Stimulated activated CD8-positive, alpha-beta memory T cell treated with anti-CD3 and anti-CD28 coated beads, Interleukin-4, amount 100 ng/mL, for 4 hours (primary cell): Measurements from ENCODE around the gene BACH2.
"Not testable (repeated sequence)": the region's sequence is repeated elsewhere in the genome, so short reads cannot be mapped to it uniquely, and the experiment has no call there.

Experiments used
- DNase-seq, 2 donors: peaks; one replicate each; pipeline ENCODE4 v3.0.0-alpha.2; 2020; ENCODE audit warnings: low read depth in 2 of 2, low spot score in 1 of 2

BACH2 gene

DNA sequence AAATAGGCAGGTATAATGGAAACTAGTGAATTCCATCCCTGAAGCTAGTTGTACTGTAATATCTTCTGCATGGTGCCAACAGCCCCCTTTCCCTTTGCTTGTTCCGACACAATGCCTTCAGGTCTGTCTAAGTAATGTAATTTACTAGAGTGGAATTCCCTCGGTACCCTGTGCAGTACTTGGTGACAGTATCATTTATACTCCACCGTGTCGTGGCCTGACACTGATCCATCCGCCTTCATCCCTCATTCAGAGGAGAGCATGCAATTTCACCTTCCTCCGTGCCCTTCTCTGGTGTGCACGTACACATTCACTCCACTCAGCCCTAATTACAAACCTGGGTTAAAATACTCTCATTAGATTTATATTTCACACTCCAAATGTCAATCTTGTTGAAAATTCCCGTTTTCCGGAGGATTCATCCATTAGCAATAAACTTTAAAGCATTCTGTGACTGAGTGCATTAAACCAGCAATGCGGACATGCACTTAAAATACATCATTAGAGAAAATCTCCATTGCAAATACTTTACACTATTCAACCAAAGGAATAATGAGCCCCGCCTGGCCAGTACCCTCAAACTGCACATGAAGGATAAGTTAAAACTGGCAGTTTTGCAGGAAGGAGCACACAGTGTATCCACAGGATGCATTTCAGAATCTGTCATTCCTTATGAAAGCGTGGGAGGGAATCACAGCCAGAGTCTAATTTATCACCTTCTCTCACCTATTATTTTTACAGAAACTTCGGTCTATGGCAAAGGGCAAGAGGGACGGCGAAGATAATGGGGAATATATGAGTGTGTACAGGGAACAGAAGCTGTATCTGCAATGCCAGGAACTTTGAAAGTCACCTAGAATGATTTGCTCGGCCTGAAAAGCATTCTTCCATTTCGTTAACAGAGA lies 219.9 kb downstream of the BACH2 start:
- DNase-seq = no peak

DNA sequence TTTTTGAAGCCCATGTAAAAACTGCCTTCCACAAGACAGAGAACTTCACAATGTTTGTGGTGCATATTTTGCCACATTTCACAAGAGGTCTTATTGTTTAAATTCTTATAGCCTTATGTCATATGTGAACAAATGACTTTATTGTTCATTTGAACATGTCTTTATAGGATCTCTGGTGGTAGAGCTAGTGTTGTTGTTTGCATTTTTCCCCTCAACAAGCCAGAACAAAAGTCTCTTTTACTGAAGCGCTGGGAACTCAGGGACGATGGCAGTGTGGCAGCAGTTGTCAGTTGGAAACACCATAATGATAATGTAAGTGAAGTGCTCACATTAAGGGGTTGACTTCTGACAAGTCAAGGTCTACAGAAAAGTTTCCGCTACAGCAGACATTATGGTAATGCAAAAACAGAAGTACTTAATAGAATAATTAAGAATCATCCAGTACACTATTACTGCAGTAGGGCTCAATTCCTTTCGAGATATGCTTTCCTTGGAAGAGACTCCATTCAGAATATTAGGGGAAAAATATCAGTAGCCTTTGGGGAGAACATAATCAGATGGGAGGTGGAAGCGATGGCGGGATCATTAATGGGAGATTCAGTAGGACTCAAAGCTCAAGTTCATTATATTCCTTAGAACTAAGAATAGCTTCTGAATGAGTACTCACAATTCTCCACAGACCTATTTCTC lies 222.3 kb downstream of the BACH2 start:
- no peak for DNase-seq

GRCh38 chr6:90072935-90073464 lies 223.6 kb downstream of the BACH2 start:
- no peak for DNase-seq

- DNase-seq = no peak
These were observed 224.1 kb downstream of the BACH2 start for GRCh38 chr6:90072501-90072900.

- DNase-seq = no peak
These were observed 227.7 kb downstream of the BACH2 start for GRCh38 chr6:90068703-90069523.

- no peak for DNase-seq
These were observed 228.4 kb downstream of the BACH2 start for GRCh38 chr6:90068264-90068663.

DNA sequence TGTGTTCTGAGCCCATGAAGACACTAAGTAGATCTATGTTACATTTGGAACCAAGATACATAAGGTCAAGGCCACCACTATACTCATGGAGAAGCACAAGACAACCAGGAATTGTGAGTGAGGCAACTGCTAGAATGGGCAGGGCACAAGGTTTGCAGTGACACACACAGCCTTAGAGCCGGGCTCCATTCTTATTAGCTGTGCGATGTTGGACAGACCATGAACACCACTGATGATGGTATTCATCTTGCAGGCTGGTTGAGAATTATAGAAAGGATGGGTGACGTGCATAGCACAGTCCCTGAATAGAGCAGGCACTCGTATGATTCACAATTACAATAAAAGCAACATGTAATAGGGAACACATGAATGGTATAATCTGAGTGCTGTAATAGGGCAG lies 229.9 kb downstream of the BACH2 start:
- DNase-seq = no peak

DNA sequence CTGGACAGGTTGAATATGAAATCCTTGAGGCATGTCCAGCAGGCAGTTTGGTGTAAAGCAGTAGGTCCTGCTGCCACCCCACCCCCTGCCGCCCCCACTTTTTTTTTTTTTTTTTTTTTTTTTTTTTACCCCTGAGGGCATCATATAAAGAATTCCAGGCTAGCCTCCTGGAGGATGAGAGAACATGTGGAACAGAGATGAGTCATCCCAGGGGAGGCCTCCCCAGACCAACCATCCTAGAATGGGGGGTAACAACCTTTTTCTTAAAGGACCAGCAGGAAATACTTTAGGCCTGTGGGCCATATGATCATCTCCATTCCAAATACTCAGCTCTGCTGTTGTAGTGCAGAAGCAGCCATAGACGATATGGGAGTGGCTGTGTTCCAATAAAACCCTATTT lies 231.5 kb downstream of the BACH2 start:
- no peak for DNase-seq

DNA sequence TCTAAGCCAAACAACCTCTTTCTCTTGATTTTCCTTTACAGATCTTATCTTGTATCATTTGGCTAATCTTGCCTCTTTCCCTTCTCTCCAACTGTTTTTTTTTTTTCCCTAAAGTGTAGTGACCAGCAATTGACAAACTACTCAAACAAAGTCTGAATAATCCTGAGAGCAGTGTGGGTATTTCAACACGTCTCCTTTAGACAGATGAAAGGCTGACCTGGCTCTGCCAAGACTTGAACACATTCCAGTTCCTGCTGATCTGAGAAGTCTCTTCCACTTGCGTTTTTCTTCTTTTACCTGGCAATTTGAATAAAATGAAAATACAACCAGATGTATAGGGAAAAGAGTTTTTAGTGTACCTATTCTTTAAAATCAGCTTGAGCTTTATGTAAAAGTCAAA lies 234.0 kb downstream of the BACH2 start:
- DNase-seq = no peak

GRCh38 chr6:90062051-90062450 lies 234.6 kb downstream of the BACH2 start:
- DNase-seq = no peak

DNA sequence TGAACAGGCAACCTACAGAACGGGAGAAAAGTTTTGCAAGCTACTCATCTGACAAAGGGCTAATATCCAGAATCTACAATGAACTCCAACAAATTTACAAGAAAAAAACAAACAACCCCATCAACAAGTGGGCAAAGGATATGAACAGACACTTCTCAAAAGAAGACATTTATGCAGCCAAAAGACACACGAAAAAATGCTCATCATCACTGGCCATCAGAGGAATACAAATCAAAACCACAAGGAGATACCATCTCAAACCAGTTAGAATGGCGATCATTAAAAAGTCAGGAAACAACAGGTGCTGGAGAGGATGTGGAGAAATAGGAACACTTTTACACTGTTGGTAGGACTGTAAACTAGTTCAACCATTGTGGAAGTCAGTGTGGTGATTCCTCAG lies 237.5 kb downstream of the BACH2 start:
- not testable (repeated sequence) for DNase-seq

DNA sequence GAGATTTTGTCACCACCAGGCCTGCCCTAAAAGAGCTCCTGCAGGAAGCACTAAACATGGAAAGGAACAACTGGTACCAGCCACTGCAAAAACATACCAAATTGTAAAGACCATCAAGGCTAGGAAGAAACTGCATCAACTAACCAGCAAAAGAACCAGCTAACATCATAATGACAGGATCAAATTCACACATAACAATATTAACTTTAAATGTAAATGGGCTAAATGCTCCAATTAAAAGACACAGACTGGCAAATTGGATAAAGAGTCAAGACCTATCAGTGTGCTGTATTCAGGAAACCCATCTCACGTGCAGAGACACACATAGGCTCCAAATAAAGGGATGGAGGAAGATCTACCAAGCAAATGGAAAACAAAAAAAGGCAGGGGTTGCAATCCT lies 240.7 kb downstream of the BACH2 start:
- not testable (repeated sequence) for DNase-seq

DNA sequence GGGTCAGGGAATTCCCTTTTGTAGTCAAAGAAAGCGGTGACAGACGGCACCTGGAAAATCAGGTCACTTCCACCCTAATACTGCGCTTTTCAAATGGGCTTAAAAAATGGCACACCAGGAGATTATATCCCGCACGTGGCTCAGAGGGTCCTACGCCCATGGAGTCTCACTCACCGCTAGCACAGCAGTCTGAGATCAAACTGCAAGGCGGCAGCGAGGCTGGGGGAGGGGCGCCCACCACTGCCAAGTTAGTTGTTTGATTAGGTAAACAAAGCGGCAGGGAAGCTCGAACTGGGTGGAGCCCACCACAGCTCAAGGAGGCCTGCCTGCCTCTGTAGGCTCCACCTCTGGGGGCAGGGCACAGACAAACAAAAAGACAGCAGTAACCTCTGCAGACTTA lies 242.4 kb downstream of the BACH2 start:
- DNase-seq = not testable (repeated sequence)

DNA sequence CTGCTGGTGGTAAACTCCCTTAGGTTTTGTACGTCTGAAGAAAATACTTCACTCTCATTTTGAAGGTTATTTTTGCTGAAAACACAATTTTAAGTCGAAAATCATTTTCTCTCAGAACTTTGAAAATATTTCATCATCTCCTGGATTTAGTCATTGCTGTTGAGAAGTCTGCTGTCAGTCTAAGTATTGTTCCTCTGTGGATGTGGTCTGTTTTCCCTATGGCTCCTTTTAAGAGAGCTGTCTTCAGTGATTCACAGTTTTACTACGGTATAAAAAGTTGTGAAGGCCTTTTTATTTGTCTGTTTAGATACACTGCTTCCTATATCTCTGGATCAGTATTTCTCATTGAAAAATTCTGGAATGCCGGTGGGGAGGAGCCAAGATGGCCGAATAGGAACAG lies 243.0 kb downstream of the BACH2 start:
- DNase-seq = no peak

DNA sequence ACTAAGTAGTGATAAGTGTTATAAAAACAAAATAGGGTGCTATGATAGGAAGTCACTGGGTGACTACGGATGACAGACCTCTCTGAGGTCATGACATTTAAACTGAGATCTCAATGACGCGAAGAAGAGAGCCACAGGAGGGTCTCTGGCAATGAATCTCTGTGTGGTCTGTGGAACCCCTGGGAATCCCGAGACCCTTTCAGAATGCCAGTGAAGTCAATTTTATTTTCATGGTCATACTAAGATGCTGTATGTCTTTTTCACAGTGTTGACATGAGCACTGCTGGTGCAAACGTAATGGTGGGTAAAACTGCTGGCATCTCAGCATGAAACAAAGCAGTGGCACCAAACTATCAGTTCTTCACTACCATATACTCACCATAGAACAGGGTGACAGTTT lies 247.3 kb downstream of the BACH2 start:
- DNase-seq = no peak

DNA sequence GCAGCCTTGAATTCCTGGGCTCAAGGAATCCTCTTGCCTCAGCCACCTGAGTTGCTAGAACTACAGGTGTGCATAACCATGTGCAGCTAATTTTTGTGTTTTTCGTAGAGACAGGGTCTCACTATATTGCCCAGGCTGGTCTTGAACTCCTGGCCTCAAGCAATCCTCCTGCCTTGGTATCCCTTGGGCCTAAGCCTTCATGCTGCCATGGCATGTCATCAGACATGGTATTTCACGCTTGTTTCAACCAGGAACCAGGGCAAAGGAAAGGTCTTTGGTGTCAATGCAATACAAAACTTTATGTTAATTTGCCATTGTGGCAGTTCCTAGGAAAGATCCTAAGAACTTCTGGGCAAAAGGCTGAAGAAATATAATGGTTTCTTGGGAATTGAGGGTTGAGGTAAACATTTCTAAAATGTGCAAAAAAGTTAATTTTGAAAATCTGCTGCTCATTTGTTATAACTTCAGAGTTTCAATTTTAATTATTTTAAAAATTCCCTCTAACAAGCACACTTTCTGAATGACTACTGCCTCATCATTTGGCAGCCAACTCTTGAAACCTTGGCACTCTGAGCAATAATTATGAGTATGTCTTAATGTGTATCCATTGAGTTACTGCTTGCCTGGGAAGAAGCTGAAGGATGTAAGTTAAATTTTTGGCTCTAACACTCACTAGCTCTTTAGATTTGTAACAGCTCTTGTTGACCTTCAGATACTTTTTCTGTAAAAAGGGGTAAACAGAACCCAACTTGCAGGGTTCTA lies 248.3 kb downstream of the BACH2 start:
- DNase-seq = no peak

- DNase-seq = no peak
These were observed 251.1 kb downstream of the BACH2 start for GRCh38 chr6:90045535-90045934.

DNA sequence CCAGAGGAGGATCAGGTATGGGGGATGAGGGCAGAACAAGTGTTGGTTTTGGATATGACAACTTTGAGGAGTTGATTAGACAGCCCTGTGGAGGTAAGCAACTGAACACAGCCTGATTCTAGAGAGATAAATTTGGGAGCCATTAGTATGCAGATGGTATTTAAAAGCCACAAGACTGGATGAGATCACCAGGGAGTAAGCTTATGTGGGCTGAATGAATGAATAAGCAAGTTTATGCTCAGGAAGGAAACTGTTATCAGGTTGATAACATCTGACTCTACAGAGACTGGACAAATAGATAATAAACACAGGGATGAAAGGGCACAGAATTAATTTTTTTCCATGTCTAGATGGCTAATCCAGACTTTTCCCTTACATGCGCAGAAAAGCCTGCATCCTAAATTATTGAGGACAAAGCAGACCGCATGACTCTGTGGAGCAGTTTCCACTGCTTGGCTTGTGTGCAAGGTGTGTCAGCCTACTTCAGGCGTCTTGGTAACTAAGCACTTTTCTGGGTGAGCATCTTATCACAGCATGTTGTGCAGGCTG lies 251.7 kb downstream of the BACH2 start:
- DNase-seq = no peak

- DNase-seq = no peak
These were observed 252.3 kb downstream of the BACH2 start for GRCh38 chr6:90044182-90044832.

DNA sequence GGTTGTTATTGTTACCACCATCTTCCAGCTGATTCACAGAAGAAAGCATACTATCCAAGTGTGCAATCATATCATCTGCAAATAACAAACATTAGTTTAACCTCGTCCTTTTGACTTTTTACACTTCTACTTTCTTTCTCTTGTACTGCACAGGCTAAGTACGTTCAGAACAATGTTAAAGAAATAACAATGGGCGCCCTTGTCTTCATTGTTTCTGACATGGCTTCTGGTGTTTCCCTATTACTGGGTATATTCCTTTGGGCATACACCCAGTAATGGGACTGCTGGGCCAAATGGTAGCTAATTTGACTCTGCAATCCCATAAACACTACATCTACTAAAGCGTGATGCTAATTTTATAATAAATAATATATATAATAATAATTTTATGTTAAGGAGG lies 255.7 kb downstream of the BACH2 start:
- no peak for DNase-seq
